ENCODE measurements around the gene TARBP1.

GRCh38 chr1:234504969-234505768 lies 26.2 kb upstream of the TARBP1 start:
- TF ChIP-seq POLR2A (IDR thresholded peaks at IDR 0.05) (no peak), CTCF (IDR thresholded peaks at IDR 0.05) (no peak)

Measured in uterus (tissue), 2 donors.